ENCODE results near the gene TMEM187. TPM values are rescaled to one million over a fixed set of nuclear protein-coding genes. Genes with fewer than 3 reads are reported as not detected.

TMEM187 gene
- 10 to 100 TPM in 1 of 2 experiments, 1 to 10 TPM in 1; 9.9 to 12.6 TPM for total RNA-seq

GRCh38 chrX:153972368-153973126, at the start of gene TMEM187:
Gene TMEM187 (plus strand): TSS chrX:153972754. CDS start chrX:153982063, 9,309 bp downstream.
- H3K4me3 Mint-ChIP-seq, result peak within 1 kb of the TSS; percentile 100
- ChIA-PET CTCF (no interaction called here), POLR2A (interaction anchor here (0.6 to 10.4 kb wide), 8 partner anchors 9 to 400 kb away, joined by 3 to 201 read pairs (median 16); partner anchors contain the start of genes ARHGAP4 and IRAK1)
- DNase-seq, result peak; percentile 91
- H3K9me3 Mint-ChIP-seq, result no peaks in the 10 kb centered on the region
- H3K27ac Mint-ChIP-seq, result peak within 1 kb of the TSS; percentile 100
- H3K27me3 Mint-ChIP-seq, result no peaks in the 10 kb centered on the region
- H3K4me1 Mint-ChIP-seq, result peaks cover 29% of the 10 kb centered on the region
- H3K36me3 Mint-ChIP-seq (ENCODE audit: low read depth), result peaks cover 29% of the 10 kb centered on the region

- peak overlapping the region; percentile 97 for H3K27ac Mint-ChIP-seq
Measured at GRCh38 chrX:153922932-153923857, 49.4 kb upstream of the TMEM187 start.

GRCh38 chrX:153924149-153924861, 48.2 kb upstream of the TMEM187 start:
- ChIA-PET POLR2A (interaction anchor here (0.6 to 9.6 kb wide), 13 partner anchors 10 to 445 kb away, joined by 3 to 201 read pairs (median 7); partner anchors contain the start of genes HCFC1, IDH3G, IRAK1 and NAA10), CTCF (interaction anchor here (1.0 to 10.4 kb wide), 9 partner anchors 10 to 130 kb away, joined by 3 to 148 read pairs (median 4); partner anchors contain the start of genes IDH3G, NAA10, RENBP and SSR4)
- peak; percentile 52 for DNase-seq
- Mint-ChIP-seq H3K27ac (peak overlapping the region; percentile 97), H3K36me3 (ENCODE audit: low read depth) (peaks cover 45% of the 10 kb centered on the region), H3K4me1 (peaks cover 35% of the 10 kb centered on the region), H3K4me3 (peak overlapping the region; percentile 97), H3K9me3 (no peaks in the 10 kb centered on the region), H3K27me3 (no peaks in the 10 kb centered on the region)

More at GRCh38 chrX:153922932-153923857, 49.4 kb upstream of the TMEM187 start:
- POLR2A ChIA-PET, result interaction anchor here (0.6 to 9.6 kb wide), 12 partner anchors 11 to 475 kb away, joined by 3 to 201 read pairs (median 4); partner anchors contain the start of genes HCFC1, IDH3G, NAA10 and RENBP
- CTCF ChIA-PET, result interaction anchor here (0.5 to 10.4 kb wide), 5 partner anchors 9 to 120 kb away, joined by 3 to 148 read pairs (median 4); partner anchors contain the start of genes NAA10 and RENBP
- Mint-ChIP-seq H3K27me3 (no peaks in the 10 kb centered on the region), H3K36me3 (ENCODE audit: low read depth) (peaks cover 46% of the 10 kb centered on the region), H3K4me3 (peak overlapping the region; percentile 97), H3K9me3 (no peaks in the 10 kb centered on the region), H3K4me1 (peaks cover 27% of the 10 kb centered on the region)
- DNase-seq, result no peak

- H3K36me3 Mint-ChIP-seq (ENCODE audit: low read depth), result peaks cover 39% of the 10 kb centered on the region
- H3K4me1 Mint-ChIP-seq, result peaks cover 32% of the 10 kb centered on the region
- H3K27me3 Mint-ChIP-seq, result no peaks in the 10 kb centered on the region
- ChIA-PET CTCF (interaction anchor here (1.0 to 10.4 kb wide), 10 partner anchors 9 to 162 kb away, joined by 3 to 148 read pairs (median 4); partner anchors contain the start of genes NAA10, PLXNB3 and RENBP), POLR2A (interaction anchor here (0.8 to 9.6 kb wide), 17 partner anchors 9 to 591 kb away, joined by 3 to 201 read pairs (median 5); partner anchors contain the start of genes FAM3A, HCFC1, IDH3G and IRAK1)
- H3K9me3 Mint-ChIP-seq, result no peaks in the 10 kb centered on the region
- peak overlapping the region; percentile 97 for H3K27ac Mint-ChIP-seq
- DNase-seq, result no peak
- peak overlapping the region; percentile 97 for H3K4me3 Mint-ChIP-seq
Measured at GRCh38 chrX:153925387-153925738, 47.2 kb upstream of the TMEM187 start.

GRCh38 chrX:153925739-153926551, 46.6 kb upstream of the TMEM187 start, which contains the start of gene ARHGAP4:
Gene ARHGAP4 (minus strand): TSS chrX:153926264. CDS start chrX:153926202, 62 bp downstream.
- peak; percentile 61 for DNase-seq
- POLR2A ChIA-PET, result interaction anchor here (0.8 to 9.6 kb wide), 21 partner anchors 9 to 591 kb away, joined by 3 to 201 read pairs (median 4); partner anchors contain the start of genes FAM3A, HCFC1, IDH3G and NAA10
- no peaks in the 10 kb centered on the region for H3K9me3 Mint-ChIP-seq
- H3K27ac Mint-ChIP-seq, result peak within 1 kb of the TSS; percentile 97
- peaks cover 42% of the 10 kb centered on the region for H3K36me3 Mint-ChIP-seq (ENCODE audit: low read depth)
- peak within 1 kb of the TSS; percentile 97 for H3K4me3 Mint-ChIP-seq
- CTCF ChIA-PET, result interaction anchor here (1.0 to 10.4 kb wide), 12 partner anchors 9 to 486 kb away, joined by 3 to 148 read pairs (median 4); partner anchors contain the start of genes NAA10, PLXNB3 and RENBP
- peaks cover 38% of the 10 kb centered on the region for H3K4me1 Mint-ChIP-seq
- H3K27me3 Mint-ChIP-seq, result no peaks in the 10 kb centered on the region

- H3K36me3 Mint-ChIP-seq (ENCODE audit: low read depth), result peaks cover 45% of the 10 kb centered on the region
Measured at GRCh38 chrX:153926552-153926857, 46.0 kb upstream of the TMEM187 start.

GRCh38 chrX:153926858-153927671, 45.5 kb upstream of the TMEM187 start:
- no peaks in the 10 kb centered on the region for H3K27me3 Mint-ChIP-seq
- peak overlapping the region; percentile 97 for H3K27ac Mint-ChIP-seq
- peaks cover 47% of the 10 kb centered on the region for H3K36me3 Mint-ChIP-seq (ENCODE audit: low read depth)
- H3K4me1 Mint-ChIP-seq, result peaks cover 41% of the 10 kb centered on the region
- DNase-seq, result peak; percentile 81
- no peaks in the 10 kb centered on the region for H3K9me3 Mint-ChIP-seq
- H3K4me3 Mint-ChIP-seq, result peak overlapping the region; percentile 80
- POLR2A ChIA-PET, result interaction anchor here (1.0 to 9.6 kb wide), 18 partner anchors 8 to 621 kb away, joined by 3 to 201 read pairs (median 6); partner anchors contain the start of genes HCFC1, IDH3G, IKBKG and L1CAM
- CTCF ChIA-PET, result interaction anchor here (1.0 to 10.4 kb wide), 6 partner anchors 21 to 485 kb away, joined by 3 to 148 read pairs (median 4); partner anchors contain the start of genes HCFC1 and RENBP

More at GRCh38 chrX:153926552-153926857, 46.0 kb upstream of the TMEM187 start:
- Mint-ChIP-seq H3K4me3 (peak overlapping the region; percentile 80), H3K4me1 (peaks cover 44% of the 10 kb centered on the region), H3K27me3 (no peaks in the 10 kb centered on the region), H3K27ac (peak overlapping the region; percentile 97), H3K9me3 (no peaks in the 10 kb centered on the region)
- CTCF ChIA-PET, result interaction anchor here (1.0 to 10.4 kb wide), 5 partner anchors 22 to 485 kb away, joined by 3 to 148 read pairs (median 4); partner anchors contain the start of gene RENBP
- POLR2A ChIA-PET, result interaction anchor here (1.0 to 9.6 kb wide), 17 partner anchors 8 to 621 kb away, joined by 3 to 201 read pairs (median 7); partner anchors contain the start of genes HCFC1, IDH3G, IKBKG and L1CAM
- no peak for DNase-seq

- peaks cover 43% of the 10 kb centered on the region for H3K36me3 Mint-ChIP-seq (ENCODE audit: low read depth)
- peak; percentile 32 for DNase-seq
- POLR2A ChIA-PET, result interaction anchor here (1.2 to 9.6 kb wide), 13 partner anchors 9 to 620 kb away, joined by 3 to 201 read pairs (median 10); partner anchors contain the start of genes HCFC1, IDH3G, IKBKG and L1CAM
- H3K9me3 Mint-ChIP-seq, result no peaks in the 10 kb centered on the region
- CTCF ChIA-PET, result interaction anchor here (1.5 to 10.4 kb wide), 3 partner anchors 21 to 44 kb away, joined by 5 to 148 read pairs (median 10); partner anchors contain the start of genes HCFC1 and RENBP
- no peaks in the 10 kb centered on the region for H3K27me3 Mint-ChIP-seq
- H3K4me1 Mint-ChIP-seq, result peaks cover 36% of the 10 kb centered on the region
- peak overlapping the region; percentile 80 for H3K4me3 Mint-ChIP-seq
- peak overlapping the region; percentile 97 for H3K27ac Mint-ChIP-seq
Measured at GRCh38 chrX:153927672-153927921, 45.0 kb upstream of the TMEM187 start.

- H3K27ac Mint-ChIP-seq, result peak overlapping the region; percentile 97
- no peaks in the 10 kb centered on the region for H3K9me3 Mint-ChIP-seq
- POLR2A ChIA-PET, result interaction anchor here (1.0 to 9.6 kb wide), 14 partner anchors 8 to 620 kb away, joined by 3 to 201 read pairs (median 8); partner anchors contain the start of genes HCFC1, IDH3G, IKBKG and L1CAM
- CTCF ChIA-PET, result interaction anchor here (0.6 to 10.4 kb wide), 6 partner anchors 8 to 141 kb away, joined by 3 to 148 read pairs (median 4); partner anchors contain the start of genes HCFC1 and RENBP
- no peaks in the 10 kb centered on the region for H3K27me3 Mint-ChIP-seq
- H3K4me1 Mint-ChIP-seq, result peaks cover 34% of the 10 kb centered on the region
- H3K4me3 Mint-ChIP-seq, result peak overlapping the region; percentile 91
- H3K36me3 Mint-ChIP-seq (ENCODE audit: low read depth), result peaks cover 41% of the 10 kb centered on the region
- peak; percentile 95 for DNase-seq
Measured at GRCh38 chrX:153927922-153928760, 44.4 kb upstream of the TMEM187 start.
